SKM-1 treated with dmso at 0.1 percent for 144 hours (cell line): ENCODE data around the gene ANKLE1.

Experiments used
- DNase-seq: peaks from one replicate; lab custom pipeline; 2025; ENCODE audit not compliant: unreplicated experiment; lab: John Stamatoyannopoulos, UW

Gene ANKLE1

DNA sequence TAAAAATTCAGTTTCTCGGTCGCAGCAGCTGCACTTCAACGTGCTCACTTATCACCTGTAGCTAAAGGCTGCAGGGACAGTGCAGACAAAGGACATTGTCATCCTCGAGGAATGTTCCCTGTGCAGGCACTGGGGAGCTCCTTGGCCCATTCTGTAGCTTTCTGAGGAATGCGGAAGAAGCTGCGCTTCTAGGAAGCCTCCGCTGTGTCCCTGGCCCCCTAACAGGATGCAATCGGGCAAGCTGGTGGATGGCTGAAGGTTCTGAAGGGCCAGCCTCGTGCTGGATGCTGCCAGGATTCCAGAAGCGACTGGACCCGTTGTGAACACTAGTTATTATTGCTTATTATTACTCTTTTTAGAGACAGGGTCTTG lies 44.9 kb downstream of the ANKLE1 start:
- no peak for DNase-seq

DNA sequence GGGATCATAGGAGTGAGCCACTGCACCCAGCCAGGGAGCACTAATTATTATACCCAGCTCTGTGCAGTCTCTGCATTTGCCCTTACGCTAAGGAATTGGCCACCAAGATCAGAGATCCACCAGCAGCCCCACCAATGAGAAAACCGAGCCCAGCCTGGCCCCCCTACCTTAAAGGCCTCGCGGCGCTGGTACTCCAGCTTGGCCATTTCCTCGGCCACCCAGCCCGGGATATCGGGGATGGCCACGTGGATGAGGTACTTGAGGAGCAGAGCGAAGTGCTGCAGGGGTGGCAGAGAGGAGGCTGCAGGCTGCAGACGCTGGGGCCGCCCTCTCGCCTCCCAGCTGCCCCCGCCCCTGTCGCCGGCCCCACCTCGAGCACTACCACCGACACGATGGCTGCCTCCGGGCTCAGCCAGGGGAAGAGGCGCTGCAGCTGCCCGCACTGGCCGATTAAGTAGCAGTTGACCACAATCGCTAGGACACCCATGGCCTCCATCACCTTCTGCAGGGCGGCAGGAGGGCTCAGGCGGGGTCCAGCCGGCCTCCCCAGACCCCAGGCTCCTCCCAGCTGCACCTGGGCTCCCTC lies 45.5 kb downstream of the ANKLE1 start:
- DNase-seq, result no peak

DNA sequence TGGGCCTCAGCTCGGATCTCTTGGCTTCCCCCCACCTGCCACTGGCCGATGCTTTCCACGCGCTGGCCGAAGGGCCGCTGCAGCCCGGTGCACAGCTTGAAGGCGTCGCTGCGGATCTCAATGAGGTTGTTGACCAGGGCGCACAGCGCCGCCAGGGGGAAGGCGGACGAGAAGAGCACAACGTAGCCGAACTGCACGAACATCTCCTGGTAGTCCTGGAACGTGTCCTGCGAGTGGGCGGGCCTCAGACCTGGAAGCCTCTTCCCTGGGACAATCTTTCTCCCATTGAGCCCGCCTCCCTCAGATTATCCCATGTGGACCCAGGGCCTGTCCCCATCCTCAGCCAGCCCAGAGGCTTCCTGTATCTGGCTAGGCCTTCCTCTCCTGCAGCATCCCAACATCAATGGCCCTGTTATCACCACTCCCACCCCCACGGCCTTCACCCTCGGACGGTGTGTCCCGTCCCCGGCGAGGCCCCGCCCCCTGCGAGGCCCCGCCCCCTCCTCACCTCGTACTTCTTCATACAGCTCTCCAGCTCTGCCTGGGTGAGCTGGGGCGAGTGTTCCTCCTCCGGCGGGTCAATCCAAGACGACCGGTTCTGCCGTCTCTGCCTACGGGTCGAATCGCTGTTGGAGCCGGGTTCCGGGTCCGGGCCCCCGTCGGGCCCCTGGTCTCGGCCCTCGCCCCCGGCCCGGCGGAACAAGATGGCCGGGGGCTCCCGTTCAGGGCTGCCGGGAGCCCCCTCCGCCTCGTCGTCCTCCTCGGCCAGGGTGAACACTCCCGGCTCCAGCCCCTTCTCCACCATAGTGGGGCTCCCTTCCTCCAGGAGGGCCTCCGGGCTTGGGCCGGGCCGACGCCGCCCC lies 46.2 kb downstream of the ANKLE1 start:
- no peak for DNase-seq

DNA sequence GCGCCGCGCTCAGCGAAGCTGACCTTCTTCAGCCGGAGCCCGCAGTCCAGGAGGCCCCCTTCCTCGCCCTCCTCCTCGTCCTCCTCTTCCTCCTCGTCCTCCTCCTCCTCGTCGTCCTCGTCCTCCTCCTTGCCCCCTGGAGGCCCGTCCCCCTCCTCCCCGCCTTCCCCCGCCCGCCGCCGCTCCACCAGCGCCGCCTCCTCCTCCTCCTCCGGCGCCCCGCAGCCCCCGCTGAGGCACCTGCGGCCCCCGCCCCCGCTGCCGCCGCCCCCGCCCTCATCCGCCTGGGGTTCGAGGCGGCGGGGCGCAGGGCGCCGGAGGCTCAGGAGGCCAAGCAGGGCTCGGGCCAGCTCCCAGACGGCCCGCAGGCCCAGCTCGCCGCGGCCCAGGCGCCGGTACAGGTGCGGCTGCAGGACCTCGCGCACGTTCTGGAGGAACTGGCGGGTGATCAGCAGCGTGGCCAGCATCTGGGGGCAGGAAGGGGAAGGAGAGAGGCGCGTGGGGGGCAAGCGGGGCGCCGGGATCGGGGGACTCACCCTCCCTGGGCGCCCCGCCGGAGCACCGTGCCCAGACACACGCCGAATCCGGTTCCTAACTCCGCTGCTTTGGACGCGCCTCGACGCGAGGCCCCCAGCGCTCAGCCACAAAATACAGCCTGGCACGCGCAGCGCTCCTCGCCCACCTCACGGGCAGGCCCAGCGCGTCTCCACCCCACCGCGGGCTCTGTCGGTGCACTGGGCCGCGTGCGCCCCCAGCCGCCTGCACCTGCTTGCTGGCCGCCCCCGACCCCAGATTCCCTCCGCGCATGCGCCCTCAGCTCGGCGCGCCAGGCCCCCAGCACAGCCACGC lies 47.0 kb downstream of the ANKLE1 start:
- DNase-seq, result no peak

DNA sequence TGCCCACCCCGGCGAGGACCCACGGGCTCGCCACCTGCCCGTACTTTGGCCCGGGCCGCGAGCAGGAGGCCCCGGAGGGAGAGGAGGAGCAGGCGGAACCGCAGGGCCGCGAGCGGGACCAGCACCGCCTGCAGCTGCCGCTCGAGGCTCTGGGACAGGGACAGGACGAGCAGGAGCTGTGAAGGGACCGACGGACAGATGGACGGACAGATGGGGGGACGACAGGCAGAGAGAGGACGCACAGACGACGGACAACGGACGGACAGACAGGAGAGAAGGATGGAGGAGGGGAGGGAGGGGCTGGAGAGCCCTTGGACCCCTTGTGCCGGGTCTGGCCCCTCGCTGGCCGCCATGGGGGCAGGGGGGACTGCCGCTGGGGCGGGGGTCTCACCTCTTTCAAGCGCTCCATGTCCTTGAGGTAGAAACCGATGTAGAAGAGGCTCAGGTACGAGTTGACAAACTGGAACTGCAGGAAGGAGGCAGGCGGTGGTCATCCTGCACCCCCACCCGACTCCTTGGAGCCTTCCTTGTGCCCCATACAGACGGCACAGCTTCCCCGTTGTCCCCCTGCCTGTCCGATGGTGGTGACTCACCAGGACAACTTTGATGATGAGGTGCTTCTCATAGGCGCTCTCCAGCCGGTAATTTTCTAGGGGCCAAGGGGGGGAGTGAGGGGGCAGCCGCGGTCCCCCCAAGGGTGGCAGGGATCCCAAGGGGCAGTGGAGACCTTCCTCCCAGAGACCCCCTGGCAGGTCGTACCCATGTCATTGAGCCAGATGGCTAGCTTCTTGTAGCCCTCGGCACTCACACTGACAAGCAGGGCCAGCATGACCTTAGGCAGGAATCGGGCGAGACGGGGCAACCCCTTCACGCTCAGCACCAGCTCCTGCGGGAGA lies 47.9 kb downstream of the ANKLE1 start:
- DNase-seq, result no peak

DNA sequence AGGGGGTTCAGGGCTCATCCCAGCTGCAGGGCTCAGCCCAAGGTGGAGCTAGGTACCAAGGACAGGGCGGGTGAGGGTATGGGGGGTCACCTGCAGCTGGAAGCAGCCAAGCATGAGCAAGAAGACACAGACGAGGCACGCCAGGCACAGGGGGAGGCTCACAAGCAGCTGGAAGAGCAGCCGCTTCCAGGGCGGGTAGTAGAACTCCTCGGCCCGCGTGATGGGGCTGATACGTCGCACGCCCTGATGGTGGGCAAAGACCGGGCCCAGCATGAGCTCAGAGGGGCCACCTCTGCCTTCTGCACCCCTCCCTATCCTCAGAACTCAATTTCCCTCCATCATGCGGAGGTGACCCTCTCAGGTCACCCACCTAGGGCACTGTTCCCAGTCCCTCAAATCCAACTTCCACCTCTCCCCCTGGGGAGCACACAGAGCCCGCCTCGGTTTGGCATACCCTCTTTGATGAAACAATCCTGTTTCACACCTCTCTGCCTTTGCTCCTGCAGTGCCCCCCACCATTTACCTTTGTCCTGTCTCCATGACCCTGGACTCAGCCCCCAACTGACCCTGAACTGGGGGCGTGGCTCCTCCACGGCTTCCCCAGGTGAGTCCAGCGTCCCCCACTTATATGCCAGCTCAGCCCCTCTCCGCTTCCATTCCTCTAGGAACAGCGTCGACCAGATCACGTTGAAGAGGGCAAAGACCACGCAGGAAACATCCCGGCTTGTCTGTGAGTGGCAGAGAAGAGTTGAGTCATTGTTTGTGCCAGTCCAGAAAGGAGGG lies 48.8 kb downstream of the ANKLE1 start:
- DNase-seq, result no peak

DNA sequence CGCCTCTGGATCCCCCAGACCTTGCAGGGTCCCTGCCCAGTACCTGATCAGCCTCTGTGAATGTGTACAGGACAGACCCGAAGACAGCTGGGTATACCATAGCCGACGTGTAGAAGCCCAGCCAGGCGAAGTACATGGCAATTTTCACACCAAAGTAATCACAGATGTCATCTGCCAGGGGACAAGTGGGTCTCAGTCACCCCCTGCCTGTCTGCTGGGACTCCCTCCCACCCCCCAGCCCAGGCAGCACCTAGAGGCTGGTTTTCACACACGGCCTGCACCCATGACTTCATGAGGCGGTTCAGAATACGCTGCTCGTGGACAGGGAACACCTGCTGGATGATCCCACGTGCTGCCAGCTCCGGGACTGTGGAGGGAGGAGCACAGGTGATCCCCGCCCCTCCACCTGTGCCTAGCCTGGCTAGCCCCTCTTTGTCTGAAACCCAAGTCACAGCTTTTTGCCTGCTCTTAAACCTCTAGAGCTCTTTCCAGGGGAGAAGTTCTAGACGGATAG lies 49.4 kb downstream of the ANKLE1 start:
- no peak for DNase-seq

DNA sequence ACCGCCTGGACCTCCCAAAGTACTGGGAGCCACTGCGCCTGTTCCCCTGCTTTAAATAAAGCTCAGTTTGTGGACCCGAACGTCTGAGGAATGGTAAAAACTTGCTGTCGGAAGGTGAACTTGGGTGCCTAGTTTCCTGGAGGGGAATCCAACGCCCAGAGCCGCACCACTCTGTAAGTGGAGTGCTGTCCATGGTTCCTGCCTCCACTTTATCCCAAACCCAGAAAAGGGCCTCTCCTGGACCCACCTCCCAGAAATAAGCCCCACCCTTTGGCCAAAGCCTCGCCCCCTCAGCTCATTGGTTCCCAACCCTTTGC lies 50.6 kb downstream of the ANKLE1 start:
- no peak for DNase-seq

DNA sequence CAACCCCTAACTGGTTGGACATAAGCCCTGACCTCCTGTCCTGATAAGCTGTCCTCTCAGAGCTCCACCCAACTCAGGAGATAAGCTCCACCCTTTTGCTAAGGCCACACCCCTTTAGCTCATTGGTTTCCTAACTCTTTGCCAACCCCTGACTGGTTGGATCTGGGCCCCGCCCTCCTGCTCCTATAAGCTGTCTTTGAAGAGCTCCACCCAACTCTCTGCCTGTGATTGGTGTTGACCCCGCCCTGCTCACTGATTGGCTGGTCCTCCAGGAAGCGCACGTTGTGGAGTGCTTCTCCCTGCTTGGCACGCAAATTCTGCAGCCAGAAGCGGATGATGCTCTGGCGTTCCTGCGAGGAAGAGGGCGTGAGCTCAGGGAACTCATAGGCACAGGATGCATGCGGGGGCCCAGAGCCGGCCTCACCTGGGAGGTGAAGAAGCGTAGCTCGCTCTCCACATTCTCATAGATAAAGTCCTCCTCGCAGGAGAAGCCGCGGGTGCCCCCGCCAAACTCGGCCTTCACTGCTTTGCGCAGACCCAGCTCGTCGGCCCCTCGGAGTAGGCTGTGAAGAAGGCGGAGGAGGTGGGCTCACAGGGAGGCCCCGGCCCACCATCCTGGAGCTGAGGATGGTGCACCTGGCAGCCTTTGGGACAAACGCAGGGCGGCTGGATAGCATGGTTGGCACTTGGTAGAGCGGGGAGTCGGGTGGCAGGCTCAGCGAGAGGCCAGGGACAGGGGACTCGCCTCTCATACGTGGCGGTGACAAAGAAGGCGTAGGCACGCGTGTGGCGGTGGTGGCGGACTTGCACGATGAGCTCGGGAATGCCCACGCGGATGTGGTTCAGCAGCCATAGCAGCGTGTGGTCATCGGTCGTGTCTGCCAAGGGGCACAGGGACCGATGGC lies 51.2 kb downstream of the ANKLE1 start:
- DNase-seq, result peak; percentile 46

DNA sequence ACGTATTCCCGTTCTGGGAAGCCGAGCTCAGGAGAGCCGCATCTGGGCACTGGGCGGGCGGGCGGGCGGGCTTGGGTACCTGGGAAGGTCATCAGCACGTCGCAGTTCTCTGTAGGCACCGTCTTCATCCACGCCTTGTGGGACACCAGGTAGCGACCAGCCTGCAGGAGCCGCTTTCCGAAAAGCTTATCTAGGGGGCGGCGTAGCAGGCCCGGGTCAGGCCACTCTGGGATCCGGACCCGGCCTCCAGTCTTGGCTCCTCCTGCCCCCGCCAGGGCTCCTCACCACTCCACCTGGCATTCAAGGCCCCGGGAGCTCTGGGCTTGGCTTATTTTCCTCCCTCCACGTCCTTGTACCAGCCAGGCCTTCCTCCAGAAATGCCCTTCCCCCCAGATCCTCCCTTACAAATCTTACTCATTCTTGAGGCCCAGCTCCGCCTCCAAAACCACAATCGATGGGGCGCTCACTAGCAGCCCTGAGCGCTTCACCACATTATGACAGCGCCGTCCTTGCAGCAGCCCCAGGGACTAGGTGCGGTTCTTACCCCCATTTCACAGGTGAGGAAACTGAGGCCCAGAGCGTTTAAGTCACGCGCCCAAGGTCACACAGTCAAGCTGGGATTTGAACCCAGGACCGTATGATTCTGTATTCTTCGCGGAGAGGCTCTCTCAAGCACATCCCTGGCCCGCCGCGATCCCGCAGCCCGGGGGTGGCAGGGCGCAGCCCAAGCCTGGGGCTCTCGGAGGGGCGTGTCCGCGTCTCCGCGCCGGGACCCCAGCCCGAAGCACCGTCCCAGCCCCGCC lies 52.1 kb downstream of the ANKLE1 start:
- DNase-seq, result peak; percentile 79

DNA sequence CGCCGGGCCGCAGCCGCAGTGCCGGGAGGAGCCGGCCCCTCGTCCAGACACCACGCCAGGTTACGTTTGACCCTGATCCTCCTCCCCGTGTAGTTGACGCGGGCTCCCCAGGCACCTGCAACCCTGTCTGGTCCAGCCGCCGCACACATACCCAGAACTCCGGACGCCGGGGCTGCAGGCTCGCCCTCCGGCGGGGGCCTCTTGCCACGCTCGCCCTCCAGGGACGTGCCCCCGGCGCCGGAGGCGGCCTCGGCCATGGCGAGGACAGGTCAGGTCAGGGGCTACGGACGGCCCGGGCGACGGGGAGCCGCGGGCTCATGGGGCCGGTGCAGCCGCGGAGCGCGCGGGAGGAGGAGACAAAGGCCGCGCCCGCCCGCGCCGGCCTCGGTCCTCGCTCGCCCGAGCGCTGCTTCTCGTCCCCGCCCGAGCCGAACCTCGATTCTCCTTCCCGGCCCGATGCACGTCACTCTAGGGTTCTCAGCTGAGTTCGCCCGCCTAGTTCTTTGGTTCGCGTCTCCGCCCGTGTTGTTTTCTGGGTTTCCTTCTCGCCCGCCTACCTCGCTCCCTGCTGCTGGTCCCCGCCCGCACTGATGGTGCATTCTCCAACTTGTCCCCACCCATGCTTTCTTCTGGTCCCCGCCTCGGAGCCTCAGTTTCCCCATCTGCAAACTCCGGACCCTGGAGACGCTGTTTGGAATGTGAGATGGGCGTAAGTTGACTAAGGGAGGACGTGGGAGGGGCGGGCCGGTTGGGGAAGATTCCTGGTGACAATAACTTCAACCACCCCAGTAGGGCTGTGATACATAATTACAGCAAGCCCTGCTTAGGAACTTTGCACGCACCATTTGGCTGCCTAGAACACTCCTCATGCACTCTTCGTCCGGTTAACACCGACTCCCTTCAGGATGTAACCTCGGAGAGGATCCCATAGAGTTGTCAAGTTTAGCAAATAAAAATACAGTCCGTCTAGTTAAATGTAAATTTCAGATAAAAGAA lies 53.0 kb downstream of the ANKLE1 start, which contains the start of gene ANO8:
TSS of gene ANO8 (minus strand) at position 442 of the 996 bp plus-strand sequence. CDS start at position 257, 185 bp downstream.
- peak; percentile 97 for DNase-seq

DNA sequence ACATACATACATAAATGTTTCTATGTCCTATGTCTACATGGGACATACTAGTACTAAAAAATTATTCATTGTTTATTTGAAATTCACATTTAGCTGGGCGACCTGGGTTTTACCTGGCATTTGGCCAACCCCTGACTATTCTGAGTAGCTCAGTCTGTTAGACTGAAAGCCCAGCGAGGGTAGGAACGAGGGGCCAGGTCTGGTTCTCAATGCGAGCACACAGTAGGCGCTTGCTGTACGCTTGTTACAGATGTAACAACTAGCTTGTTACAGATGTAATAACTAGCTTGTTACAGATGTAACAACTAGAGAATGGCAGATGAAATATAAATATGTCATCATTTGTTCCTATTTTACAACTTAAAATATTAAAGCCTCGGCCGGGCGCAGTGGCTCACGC lies 53.9 kb downstream of the ANKLE1 start:
- DNase-seq, result no peak
